Amniotic epithelial cell (primary cell): ENCODE data around the gene WDR70.

Experiments used
- DNase-seq: peaks from one replicate; pipeline ENCODE4 v3.0.0-alpha.2; 2010; ENCODE audit warnings: low read depth

The WDR70 gene

DNA sequence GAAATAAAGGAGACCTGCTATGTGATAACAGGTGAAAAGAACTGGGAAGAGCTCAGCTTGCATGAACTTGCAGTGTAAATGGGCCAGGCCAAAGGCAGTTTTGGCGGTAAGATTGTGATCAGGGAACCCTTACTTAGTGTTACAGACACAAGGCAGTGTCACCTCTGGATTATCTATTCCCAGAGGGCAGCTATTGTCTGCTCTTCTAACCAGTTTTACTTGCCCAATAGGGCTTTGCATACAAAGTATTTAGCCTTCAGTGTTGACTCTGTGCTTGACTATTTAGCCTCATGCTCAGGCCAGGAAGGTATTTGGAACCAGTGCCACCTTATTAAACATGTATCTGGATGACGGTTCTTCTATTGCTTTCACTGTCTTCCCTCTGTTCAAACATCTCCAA is 422.4 kb downstream of the WDR70 start:
- no peak for DNase-seq
